SKM-1 treated with dmso at 0.1 percent for 144 hours (cell line): ENCODE data around the gene SDHC.

Source experiments
- DNase-seq: peaks from one replicate; lab custom pipeline; 2025; ENCODE audit not compliant: unreplicated experiment; lab: John Stamatoyannopoulos, UW

Gene SDHC, protein sequence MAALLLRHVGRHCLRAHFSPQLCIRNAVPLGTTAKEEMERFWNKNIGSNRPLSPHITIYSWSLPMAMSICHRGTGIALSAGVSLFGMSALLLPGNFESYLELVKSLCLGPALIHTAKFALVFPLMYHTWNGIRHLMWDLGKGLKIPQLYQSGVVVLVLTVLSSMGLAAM

DNA sequence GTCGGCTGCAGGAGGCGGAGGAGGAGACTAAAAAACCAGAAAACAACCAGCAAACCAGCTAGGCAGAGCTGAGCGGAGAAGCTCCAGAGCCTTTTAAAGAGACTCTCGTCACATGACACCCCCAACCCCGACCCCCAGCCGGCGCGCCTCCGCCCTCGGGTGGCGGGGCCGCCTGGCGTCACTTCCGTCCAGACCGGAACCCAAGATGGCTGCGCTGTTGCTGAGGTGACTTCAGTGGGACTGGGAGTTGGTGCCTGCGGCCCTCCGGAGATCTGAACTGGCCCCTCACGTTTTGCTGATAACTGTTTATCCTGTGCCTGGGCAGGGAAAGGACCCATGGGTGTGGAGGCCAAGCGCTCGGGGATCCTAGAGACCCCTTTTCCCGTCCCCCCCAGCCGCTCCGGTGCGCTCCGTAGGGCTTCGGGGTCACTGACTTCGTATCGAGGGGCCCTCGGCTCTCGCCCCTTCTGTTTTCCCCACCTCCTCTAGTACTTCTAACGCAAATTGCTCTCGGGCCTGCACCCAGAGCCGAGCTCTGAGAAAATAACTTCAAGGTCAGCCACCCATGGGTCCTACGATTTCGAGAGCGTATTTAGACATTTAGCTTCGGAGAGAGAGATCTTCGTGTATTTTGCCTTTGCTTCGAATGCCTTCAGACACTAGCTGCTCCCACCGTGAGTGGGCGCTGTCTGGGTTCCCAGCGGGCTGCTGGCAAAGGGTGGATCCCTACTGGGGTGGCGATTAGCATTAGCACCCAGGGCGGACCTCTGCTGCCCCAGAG lies at the start of gene SDHC:
TSS of gene SDHC (plus strand) at position 181 of the 781 bp plus-strand sequence. CDS start at position 206, 25 bp downstream.
- DNase-seq = peak; percentile 89

DNA sequence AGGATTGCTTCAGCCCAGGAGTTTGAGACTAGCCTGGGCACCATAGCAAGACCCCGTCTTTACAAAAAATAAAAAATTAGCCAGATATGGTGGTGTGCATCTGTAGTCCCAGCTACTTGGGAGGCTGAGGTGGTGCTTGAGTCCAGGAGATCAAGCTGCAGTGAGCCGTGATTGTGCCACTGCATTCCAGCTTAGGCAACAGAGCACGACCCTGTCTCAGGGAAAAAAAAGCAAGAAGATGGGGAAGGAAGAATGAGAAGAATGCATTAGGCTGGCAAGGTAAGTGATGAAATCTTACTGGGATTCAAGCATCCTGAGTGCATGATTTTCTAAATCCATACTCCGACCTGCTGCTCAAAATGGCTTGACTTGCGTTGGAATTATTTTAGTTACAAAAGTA lies 48.9 kb upstream of the SDHC start:
- DNase-seq = no peak

- no peak for DNase-seq
Measured at GRCh38 chr1:161266202-161266601, 48.0 kb upstream of the SDHC start.

GRCh38 chr1:161266836-161267235 lies 47.3 kb upstream of the SDHC start:
- no peak for DNase-seq

- DNase-seq = peak; percentile 83
Measured at GRCh38 chr1:161267321-161267720, 46.9 kb upstream of the SDHC start.

- DNase-seq = no peak
Measured at GRCh38 chr1:161273402-161273801, 40.8 kb upstream of the SDHC start.

DNA sequence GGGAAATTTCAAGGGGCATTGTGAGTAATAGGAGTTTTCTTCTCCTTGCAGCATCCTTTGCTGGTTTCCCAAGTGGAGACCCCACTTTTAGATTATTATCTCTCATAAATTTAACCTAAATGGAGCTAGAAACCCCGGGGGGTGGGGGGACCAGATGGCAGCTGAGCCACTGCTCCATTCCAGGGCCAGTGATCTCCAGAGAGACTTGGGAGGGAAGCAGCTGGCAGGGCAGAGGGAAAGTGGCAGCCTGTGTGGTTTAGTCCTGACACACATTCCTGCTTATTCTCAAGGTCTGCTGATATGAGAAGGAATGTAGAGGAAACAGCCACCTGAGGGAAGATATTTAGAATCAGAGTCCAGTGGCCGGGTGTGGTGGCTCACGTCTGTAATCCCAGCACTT lies 39.3 kb upstream of the SDHC start:
- no peak for DNase-seq

DNA sequence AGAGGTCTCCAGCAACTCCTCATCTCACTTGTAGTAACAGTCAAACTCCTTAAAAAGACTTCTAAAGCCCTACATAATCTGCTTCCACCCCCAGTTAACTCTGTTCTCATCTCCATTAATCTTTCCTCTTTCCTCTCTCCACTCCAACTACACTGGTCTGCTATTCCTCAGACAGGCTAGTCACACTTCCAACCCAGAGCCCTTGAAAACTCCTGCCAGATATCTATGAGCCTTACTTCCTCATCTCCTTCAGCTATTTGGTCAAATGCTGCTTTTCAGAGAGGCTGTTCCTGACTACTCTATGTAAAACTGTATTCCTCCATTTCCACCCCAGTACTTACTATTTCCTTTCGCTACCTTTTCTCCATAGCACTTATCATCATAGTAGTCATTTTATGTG lies 31.2 kb upstream of the SDHC start:
- no peak for DNase-seq

DNA sequence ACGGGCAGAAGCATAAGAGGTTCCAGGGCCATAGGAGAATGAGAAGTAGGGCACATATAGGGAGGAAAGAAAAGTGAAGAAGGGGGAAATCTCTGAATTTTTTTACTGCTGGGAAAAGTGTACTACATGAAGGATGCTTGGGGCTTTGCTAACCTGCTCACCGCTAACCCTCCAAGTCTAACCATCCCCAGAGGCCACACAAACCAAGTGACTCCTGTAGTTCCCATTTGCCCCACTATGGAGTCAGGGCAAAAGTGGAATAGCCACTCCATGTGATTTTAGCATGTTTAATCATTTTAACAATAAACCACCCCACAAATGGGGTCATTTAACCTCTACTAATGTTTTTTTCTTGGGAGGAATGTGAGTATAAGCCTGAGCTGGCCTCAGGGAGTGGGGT lies 29.1 kb upstream of the SDHC start:
- no peak for DNase-seq

DNA sequence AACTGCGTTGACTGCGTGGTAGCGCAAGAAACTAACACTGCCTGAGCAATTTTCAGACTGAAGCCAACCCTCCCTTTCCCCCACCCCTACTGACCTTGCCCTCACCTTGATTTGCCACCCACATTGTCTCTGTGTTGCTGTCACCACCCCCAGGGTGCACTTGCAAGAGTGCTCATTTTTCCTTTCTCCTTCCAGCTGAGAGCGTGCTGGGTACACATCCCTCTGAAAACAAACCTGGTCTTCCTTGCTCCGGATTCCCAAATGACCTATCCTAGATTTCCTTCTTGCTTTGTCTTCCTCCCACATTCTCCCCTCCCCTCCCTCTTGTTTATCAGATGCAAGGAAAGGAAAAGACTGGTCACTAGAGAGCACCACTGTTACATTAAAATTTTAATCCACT lies 28.7 kb upstream of the SDHC start:
- no peak for DNase-seq

DNA sequence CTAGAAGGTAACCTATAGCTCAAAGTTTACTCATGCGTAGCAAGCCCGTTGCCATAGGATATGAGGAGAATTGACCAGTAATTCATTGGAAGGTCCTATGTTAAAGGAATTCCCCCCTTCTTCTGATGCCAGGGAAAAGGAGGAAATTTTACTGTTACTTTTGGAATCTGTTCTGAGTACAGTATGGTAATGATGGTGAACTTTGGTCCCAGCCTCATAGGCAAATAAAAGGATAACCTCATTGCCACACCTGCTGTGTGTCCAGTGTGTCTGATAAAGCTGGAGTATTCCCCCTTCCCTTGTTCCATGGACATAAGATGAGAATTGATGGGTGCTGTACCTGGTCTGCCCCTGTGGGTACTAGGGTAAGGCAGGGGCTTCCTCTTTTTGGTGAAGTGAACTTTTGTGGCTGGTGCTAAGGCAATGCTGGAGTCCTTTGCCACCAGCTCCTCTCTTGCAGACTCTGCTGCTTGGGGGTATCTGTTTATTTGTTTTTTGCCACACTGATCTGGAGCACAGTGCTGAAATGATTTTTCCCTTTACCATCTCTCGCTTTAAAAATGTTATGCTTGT lies 26.6 kb upstream of the SDHC start:
- no peak for DNase-seq

- DNase-seq = no peak
Measured at GRCh38 chr1:161290779-161291178, 23.4 kb upstream of the SDHC start.

GRCh38 chr1:161297415-161297814 lies 16.8 kb upstream of the SDHC start:
- no peak for DNase-seq

GRCh38 chr1:161298116-161298515 lies 16.1 kb upstream of the SDHC start:
- peak; percentile 87 for DNase-seq

DNA sequence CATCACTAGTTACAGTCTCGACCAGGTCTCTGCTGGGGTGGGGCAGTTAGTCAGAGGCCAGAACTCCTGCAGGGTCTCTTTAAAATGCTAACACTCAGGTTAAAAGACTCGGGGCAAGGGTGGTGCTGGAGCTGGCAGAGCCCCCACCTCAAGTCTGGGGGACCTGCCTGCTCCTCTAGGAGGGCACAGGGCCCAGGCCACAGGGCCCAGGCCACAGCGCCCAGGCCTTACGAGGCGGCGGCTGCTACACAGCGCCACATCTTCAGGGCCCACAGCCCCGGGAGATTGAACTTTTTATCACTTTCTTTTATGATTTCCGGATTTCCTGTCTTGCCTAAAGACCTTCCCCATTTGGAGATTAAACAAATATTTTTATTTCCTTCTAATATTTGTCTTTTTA lies 14.8 kb upstream of the SDHC start:
- no peak for DNase-seq

DNA sequence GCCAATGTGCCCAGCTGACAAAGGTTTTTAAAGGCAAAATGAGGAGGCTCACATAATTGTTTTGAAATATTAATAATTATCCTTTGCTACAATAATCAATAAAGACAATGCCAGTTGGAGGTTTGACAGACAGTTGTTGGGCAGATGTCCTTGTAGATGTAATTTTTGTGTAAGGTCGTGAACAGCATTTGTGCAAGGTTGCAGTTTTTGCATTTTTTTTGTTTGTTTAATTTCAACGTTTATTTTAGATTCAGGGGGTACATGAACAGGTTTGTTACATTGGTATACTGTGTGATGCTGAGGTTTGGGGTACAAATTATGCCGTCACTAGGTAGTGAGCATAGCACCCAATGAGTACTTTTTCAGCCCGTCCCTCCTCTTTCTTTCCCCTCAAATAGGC lies 13.7 kb upstream of the SDHC start:
- no peak for DNase-seq

DNA sequence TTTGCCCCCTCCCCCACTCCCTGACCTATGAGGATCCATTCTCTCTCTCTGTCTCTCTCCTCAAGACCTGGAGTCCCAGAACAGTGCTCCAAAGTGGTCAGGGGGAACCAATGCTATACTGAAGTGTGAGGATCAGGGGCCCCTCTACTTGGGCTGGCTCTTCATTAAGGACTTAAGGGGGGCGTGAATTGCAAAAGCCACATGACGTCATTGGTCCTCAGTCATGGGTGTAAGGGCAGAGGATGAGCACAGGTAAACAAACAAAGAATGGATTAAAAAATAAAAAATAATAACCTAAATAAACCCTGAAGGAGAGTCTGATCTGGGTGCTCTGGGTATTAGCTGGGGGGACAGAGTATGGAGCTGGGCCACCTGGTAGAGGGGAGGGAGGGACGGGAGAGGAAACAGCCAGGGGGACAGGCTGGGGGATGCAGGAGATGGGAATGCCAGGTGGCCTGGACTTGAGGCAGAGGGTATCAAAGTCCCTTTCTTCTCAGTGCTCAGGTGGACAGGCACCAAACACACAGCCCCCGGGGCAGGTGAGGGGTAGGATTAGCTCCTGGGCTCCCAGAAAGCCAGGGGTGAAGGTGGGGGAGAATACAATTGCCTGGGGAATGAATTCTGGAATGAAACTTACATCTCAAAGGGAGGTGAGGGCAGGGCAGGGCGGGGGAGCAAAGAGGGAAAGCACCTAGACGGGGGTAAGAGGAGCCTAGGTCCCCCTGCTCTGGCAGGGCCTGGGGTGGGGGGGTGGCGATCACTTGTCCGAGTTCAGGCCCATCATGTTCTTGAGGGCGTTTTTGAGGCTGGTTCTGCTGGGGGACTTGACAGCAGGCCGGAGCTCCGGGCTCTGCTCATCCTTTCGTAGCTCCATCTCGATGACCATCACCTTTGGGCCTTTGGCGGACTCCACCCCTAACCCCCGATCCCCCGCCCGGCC lies 9.0 kb upstream of the SDHC start:
- DNase-seq = no peak

- peak; percentile 97 for DNase-seq
Measured at GRCh38 chr1:161305867-161306519, 8.2 kb upstream of the SDHC start.

- peak; percentile 47 for DNase-seq
Measured at GRCh38 chr1:161307230-161307768, 6.9 kb upstream of the SDHC start.

DNA sequence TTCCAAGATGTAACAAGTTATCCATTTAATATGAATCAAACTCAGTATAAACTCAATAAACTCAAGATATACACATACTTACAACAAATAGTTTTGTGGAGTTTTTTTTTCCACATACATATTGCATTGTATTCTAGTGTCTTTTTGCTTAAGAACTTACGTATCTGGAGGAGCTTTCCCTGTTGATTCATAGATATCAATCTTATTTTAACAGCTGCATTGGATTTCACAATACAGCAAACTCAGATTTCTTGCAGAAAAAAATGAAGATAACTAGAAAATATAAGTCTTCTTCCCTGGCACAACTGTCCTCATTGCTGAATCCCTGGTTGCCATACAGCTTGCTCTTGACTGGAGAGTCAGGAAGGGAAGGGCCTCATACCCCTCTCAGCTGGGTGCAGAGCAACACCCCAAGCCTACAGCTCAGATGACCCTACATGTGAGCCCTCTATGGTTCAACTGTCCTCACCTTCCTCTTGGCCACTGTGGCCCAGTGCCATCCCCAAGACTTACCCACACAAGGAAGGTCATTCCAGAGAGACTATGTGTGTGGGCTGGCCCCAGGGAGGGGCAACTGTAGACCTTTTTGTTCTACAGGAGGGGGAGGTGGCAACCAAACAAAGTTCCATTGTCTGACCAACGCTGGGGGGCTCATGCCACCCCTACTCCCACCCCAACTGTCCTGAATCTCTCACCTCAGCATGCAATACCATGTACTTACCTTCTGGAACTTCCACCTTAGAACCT lies 6.1 kb upstream of the SDHC start:
- DNase-seq = no peak
